HepG2 (cell line): ENCODE results near the gene FOXN3. TPM values are rescaled to one million over a fixed set of nuclear protein-coding genes. Genes with fewer than 3 reads are reported as not detected.

Source experiments
- ATAC-seq: fragments of 200-7000 bp; cut with Tn5 transposase; 3 replicates; pipeline ENCODE4 v1.9.1; 2020; ENCODE audit warnings: mild to moderate bottlenecking, moderate library complexity
- BruUV-seq: library from RNA; stranded (reverse); fragments of 400-500 nt; replicated peaks from 2 replicates; lab custom pipeline; 2021; lab: Mats Ljungman, UMichigan
- CTCF ChIA-PET: fragments of 300-600 bp; formaldehyde crosslinking; extraction: SDS; loops from one replicate; lab custom pipeline; 2021; ENCODE audit warnings: low total read pairs, inconsistent platforms, low intra/inter-chr PET ratio; lab: Yijun Ruan, JAX
- POLR2A ChIA-PET: fragments of 350-600 bp; sonication (Branson Sonifier 250); formaldehyde crosslinking; loops from one replicate; lab custom pipeline; 2020; ENCODE audit warnings: antibody characterized with exemption, inconsistent platforms; lab: Yijun Ruan, JAX
- DNase-seq: peaks from one replicate; pipeline ENCODE4 v3.0.0-alpha.2; 2015; ENCODE audit warnings: low spot score
- FAIRE-seq: peaks from 3 replicates; lab custom pipeline; 2011; peaks lifted over from hg19 to GRCh38; lab: Jason Lieb, UNC
- H2AFZ ChIP-seq: one replicate; pipeline ENCODE4 v1.6.1; 2011; ENCODE audit warnings: low read length, inconsistent platforms
- H3K27ac ChIP-seq: fragments of 300-600 bp; 3 replicates; pipeline ENCODE4 v1.8.0; 2011; ENCODE audit warnings: mixed run types, mild to moderate bottlenecking, mixed read lengths, low read length, inconsistent platforms; ENCODE audit not compliant: insufficient read depth; ENCODE audit errors: extremely low read length
- H3K27me3 ChIP-seq, 2 experiments: fragments of 200-600 bp in 1 of 2; 2 replicates in 1 of 2; 3 replicates in 1 of 2; pipeline versions ENCODE4 v1.6.0 to v1.8.0; 2011; ENCODE audit warnings: low read length in 2 of 2, mild to moderate bottlenecking in 2 of 2, moderate library complexity in 2 of 2, inconsistent platforms in 1 of 2; ENCODE audit not compliant: insufficient read depth in 2 of 2, control insufficient read depth in 1 of 2
- H3K36me3 ChIP-seq, 2 experiments: fragments of 200-600 bp in 1 of 2; replicated peaks in 1 of 2; 2 replicates in 1 of 2; 3 replicates in 1 of 2; pipeline versions ENCODE4 v1.5.1 to v1.8.0; 2011; ENCODE audit warnings: low read length in 2 of 2, inconsistent platforms in 1 of 2; ENCODE audit not compliant: insufficient read depth in 2 of 2, control insufficient read depth in 1 of 2
- H3K4me1 ChIP-seq: 2 replicates; pipeline ENCODE4 v1.5.1; 2012; ENCODE audit warnings: low read length, inconsistent platforms; ENCODE audit not compliant: insufficient read depth
- H3K4me2 ChIP-seq: 2 replicates; pipeline ENCODE4 v1.6.0; 2011; ENCODE audit warnings: low read depth, low read length, inconsistent platforms
- H3K4me3 ChIP-seq, 3 experiments: fragments of 200-600 bp in 1 of 3; sonication (generic), shearing (Covaris generic) in 1 of 3; replicated peaks in 1 of 3; 2 replicates each; pipeline ENCODE4 v1.5.1; 2011 to 2016; ENCODE audit warnings: low read length in 3 of 3, inconsistent platforms in 2 of 3, low read depth in 2 of 3, mild to moderate bottlenecking in 2 of 3, control low read depth in 1 of 3, mixed read lengths in 1 of 3; ENCODE audit not compliant: insufficient read depth in 1 of 3
- H3K79me2 ChIP-seq: one replicate; pipeline ENCODE4 v1.6.1; 2011; ENCODE audit warnings: low read length, inconsistent platforms; ENCODE audit not compliant: insufficient read depth
- H3K9ac ChIP-seq: 2 replicates; pipeline ENCODE4 v1.6.0; 2011; ENCODE audit warnings: mild to moderate bottlenecking, low read depth, low read length, inconsistent platforms; ENCODE audit not compliant: insufficient read depth
- H3K9me3 ChIP-seq: 2 replicates; pipeline ENCODE4 v1.5.1; 2012; ENCODE audit warnings: mild to moderate bottlenecking, low read length
- H4K20me1 ChIP-seq: 2 replicates; pipeline ENCODE4 v1.6.0; 2011; ENCODE audit warnings: inconsistent platforms, mild to moderate bottlenecking, low read length, moderate library complexity; ENCODE audit not compliant: insufficient read depth
- MTERF4 ChIP-seq: sonication (generic); formaldehyde crosslinking; IDR thresholded peaks from 2 replicates; pipeline ENCODE4 v1.8.0; 2023; ENCODE audit warnings: mild to moderate bottlenecking, missing genetic modification reagents
- ZBTB33 ChIP-seq: sonication (generic); formaldehyde crosslinking; IDR thresholded peaks from 2 replicates; pipeline ENCODE4 v1.4.0; 2020; ENCODE audit warnings: missing genetic modification reagents
- ZFP36 ChIP-seq: fragments of 150-350 bp; IDR thresholded peaks from 2 replicates; pipeline ENCODE4 v1.6.1; 2018; ENCODE audit warnings: borderline replicate concordance, low read length, low read depth; ENCODE audit not compliant: partially characterized antibody
- WGBS: methylation state at CpG from one replicate; pipeline ENCODE4 v1.1.6; 2017; ENCODE audit warnings: low lambda C conversion rate; 5-methylcytosine and 5-hydroxymethylcytosine counted together
- in situ Hi-C: cut with HindIII; loops from 2 replicates; pipeline ENCODE4 v1.10.0; 2017; ENCODE audit warnings: low pct_unique_long_range_greater_than_20kb; ENCODE audit not compliant: extremely low pct_ligation_motif_present
- intact Hi-C: fragments of 100-400 bp; cut with micrococcal nuclease; formaldehyde crosslinking; loops from one replicate; pipeline ENCODE4 v1.10.0; 2022; ENCODE audit not compliant: unreplicated experiment
- polyA plus RNA-seq, 8 experiments: library from polyadenylated mRNA; depleted of rRNA in 3 of 8; stranded (reverse) in 7 of 8; unstranded in 1 of 8; fragments of >200 nt; fragmentation: Illumina TruSeq in 4 of 8; extraction: Trizol in 4 of 8; gene quantifications; 2 replicates each; pipeline versions ENCODE4 v1.2.1 to v1.2.3, GENCODE V29; 2011 to 2016; ENCODE audit warnings: low read depth in 4 of 8, missing spikeins in 1 of 8, mixed read lengths in 1 of 8; ENCODE audit not compliant: insufficient read depth in 1 of 8
- total RNA-seq, 5 experiments: library from RNA; depleted of rRNA; stranded (reverse); fragments of >200 nt; fragmentation: Illumina TruSeq; extraction: Trizol; gene quantifications; 2 replicates each; pipeline ENCODE4 v1.2.3, GENCODE V29; 2016; ENCODE audit warnings: low read depth in 1 of 5

The FOXN3 gene
- total and polyA plus RNA-seq, 2 of the 13 experiments (the other 11 are each of a cell fraction or from before 2014, with no cell fraction given): 32.4 to 70.2 TPM

GRCh38 chr14:89292579-89293313 is 124.3 kb downstream of the FOXN3 start (continued):
- no peak for TF ChIP-seq ZFP36

- Histone ChIP-seq H3K4me1 (peaks cover 44% of the 10 kb centered on the region), H2AFZ (no peak overlapping the region), H3K27ac (no peak overlapping the region)
- ATAC-seq (no peak), FAIRE-seq (no peak), DNase-seq (no peak)
- no TSS peak for BruUV-seq
- in situ Hi-C loops (no loop called here), intact Hi-C loops (no loop called here)
- CTCF ChIA-PET: no interaction called here
- TF ChIP-seq MTERF4 (CRISPR knock-in tag): no peak
- peak; percentile 72; the same call in 1 of the 2 replicates for TF ChIP-seq ZBTB33 (CRISPR knock-in tag)
- TF ChIP-seq, all 625 proteins: peak for 1
- POLR2A ChIA-PET: no interaction called here
- Histone ChIP-seq H3K79me2 (peaks cover 41% of the 10 kb centered on the region), H3K9me3 (no peaks in the 10 kb centered on the region), H3K36me3 (peaks cover 14 to 64% of the 10 kb centered on the region in 2 experiments), H3K9ac (no peak overlapping the region), H3K27me3 (no peaks in the 10 kb centered on the region), H4K20me1 (peaks cover 16% of the 10 kb centered on the region; the same call in 1 of the 2 replicates), H3K4me2 (no peak overlapping the region), H3K4me3 (no peak overlapping the region)
- 93% methylated on average over 9 of the region's 9 CpGs for WGBS
Measured at GRCh38 chr14:89291351-89291940, 125.6 kb downstream of the FOXN3 start.
